IMR-90 (cell line): ENCODE results near the gene SUN1. TPM values are rescaled to one million over a fixed set of nuclear protein-coding genes. Genes with fewer than 3 reads are reported as not detected.

ENCODE experiments used
- ATAC-seq: fragments of 200-7000 bp; cut with Tn5 transposase; 2 replicates; pipeline ENCODE4 v1.9.1; 2020; ENCODE audit warnings: low read depth, mild to moderate bottlenecking, moderate library complexity
- BruUV-seq: library from RNA; stranded (reverse); fragments of 400-500 nt; replicated peaks from 2 replicates; lab custom pipeline; 2021; lab: Mats Ljungman, UMichigan
- CTCF ChIA-PET: fragments of 300-600 bp; formaldehyde crosslinking; extraction: SDS; loops from one replicate; lab custom pipeline; 2021; ENCODE audit warnings: antibody characterized with exemption; lab: Yijun Ruan, JAX
- POLR2A ChIA-PET: fragments of 300-600 bp; sonication (Branson Sonifier 250); formaldehyde crosslinking; loops from one replicate; lab custom pipeline; 2022; ENCODE audit warnings: antibody characterized with exemption; ENCODE audit not compliant: unreplicated experiment; lab: Charles Lee
- DNase-seq: peaks from one replicate; pipeline ENCODE4 v3.0.0; 2013
- H2AFZ ChIP-seq: replicated peaks from 2 replicates; pipeline ENCODE3; 2013; ENCODE audit warnings: low read length, mild to moderate bottlenecking; ENCODE audit not compliant: poor library complexity
- H2AK5ac ChIP-seq: 2 replicates; pipeline ENCODE4 v1.6.1; 2013; ENCODE audit warnings: low read depth, low read length, inconsistent platforms
- H2AK9ac ChIP-seq: replicated peaks from 2 replicates; pipeline ENCODE3; 2013; ENCODE audit warnings: mild to moderate bottlenecking, low read depth, low read length, moderate library complexity; ENCODE audit not compliant: poor library complexity
- H2BK120ac ChIP-seq: 2 replicates; pipeline ENCODE4 v1.6.1; 2013; ENCODE audit warnings: low read depth, low read length, inconsistent platforms
- H2BK15ac ChIP-seq: 3 replicates; pipeline ENCODE4 v1.6.1; 2013; ENCODE audit warnings: low read depth, low read length, inconsistent platforms
- H2BK20ac ChIP-seq: 2 replicates; pipeline ENCODE4 v1.6.1; 2013; ENCODE audit warnings: low read depth, mild to moderate bottlenecking, inconsistent platforms, low read length, moderate library complexity
- H2BK5ac ChIP-seq: 2 replicates; pipeline ENCODE4 v1.6.1; 2013; ENCODE audit warnings: mild to moderate bottlenecking, low read depth, low read length, inconsistent platforms; ENCODE audit not compliant: poor library complexity, severe bottlenecking
- H3K14ac ChIP-seq: replicated peaks from 2 replicates; pipeline ENCODE4 v1.6.1; 2013; ENCODE audit warnings: low read depth, low read length, inconsistent platforms
- H3K18ac ChIP-seq: 2 replicates; pipeline ENCODE4 v1.6.1; 2013; ENCODE audit warnings: low read depth, low read length, control low read depth
- H3K23ac ChIP-seq: 2 replicates; pipeline ENCODE4 v1.6.1; 2013; ENCODE audit warnings: low read depth, low read length, inconsistent platforms
- H3K27ac ChIP-seq: 2 replicates; pipeline ENCODE4 v1.5.1; 2013; ENCODE audit warnings: mild to moderate bottlenecking, control low read depth, low read length; ENCODE audit not compliant: insufficient read depth
- H3K27me3 ChIP-seq: 2 replicates; pipeline ENCODE4 v1.6.1; 2013; ENCODE audit warnings: low read length; ENCODE audit not compliant: control insufficient read depth, insufficient read depth
- H3K36me3 ChIP-seq: 2 replicates; pipeline ENCODE4 v1.6.1; 2013; ENCODE audit warnings: low read length, mixed read lengths; ENCODE audit not compliant: control insufficient read depth, insufficient read depth
- H3K4ac ChIP-seq: 2 replicates; pipeline ENCODE4 v1.6.1; 2013; ENCODE audit warnings: low read depth, low read length, inconsistent platforms
- H3K4me1 ChIP-seq: 2 replicates; pipeline ENCODE4 v1.6.1; 2013; ENCODE audit warnings: low read length, mixed read lengths; ENCODE audit not compliant: control insufficient read depth, insufficient read depth
- H3K4me2 ChIP-seq: 2 replicates; pipeline ENCODE4 v1.6.1; 2013; ENCODE audit warnings: low read depth, mild to moderate bottlenecking, control low read depth, low read length, moderate library complexity
- H3K4me3 ChIP-seq: 2 replicates; pipeline ENCODE4 v1.5.1; 2013; ENCODE audit warnings: low read depth, mild to moderate bottlenecking, control low read depth, low read length, moderate library complexity; ENCODE audit not compliant: insufficient read depth
- H3K56ac ChIP-seq: 2 replicates; pipeline ENCODE4 v1.6.1; 2013; ENCODE audit warnings: low read length, inconsistent platforms; ENCODE audit not compliant: insufficient read depth; ENCODE audit errors: extremely low read depth
- H3K79me1 ChIP-seq, 2 experiments: 2 replicates each; pipeline ENCODE4 v1.6.1; 2013; ENCODE audit warnings: low read length in 2 of 2, inconsistent platforms in 1 of 2, low read depth in 1 of 2
- H3K9ac ChIP-seq: 2 replicates; pipeline ENCODE4 v1.6.1; 2013; ENCODE audit warnings: low read depth, low read length, control low read depth
- H3K9me1 ChIP-seq: 2 replicates; pipeline ENCODE4 v1.6.1; 2013; ENCODE audit warnings: low read length, inconsistent platforms; ENCODE audit not compliant: insufficient read depth
- H3K9me3 ChIP-seq: 2 replicates; pipeline ENCODE4 v1.6.1; 2013; ENCODE audit warnings: low read length; ENCODE audit not compliant: control insufficient read depth, insufficient read depth
- H4K20me1 ChIP-seq: 2 replicates; pipeline ENCODE4 v1.6.1; 2013; ENCODE audit warnings: low read length, inconsistent platforms; ENCODE audit not compliant: insufficient read depth
- H4K5ac ChIP-seq: 2 replicates; pipeline ENCODE4 v1.6.1; 2013; ENCODE audit warnings: mild to moderate bottlenecking, low read depth, low read length, control low read depth
- H4K8ac ChIP-seq, 2 experiments: 2 replicates each; pipeline ENCODE4 v1.6.1; 2013; ENCODE audit warnings: low read depth in 2 of 2, low read length in 2 of 2, control low read depth in 1 of 2, inconsistent platforms in 1 of 2
- H4K91ac ChIP-seq: 2 replicates; pipeline ENCODE4 v1.6.1; 2013; ENCODE audit warnings: low read depth, low read length, inconsistent platforms; ENCODE audit not compliant: insufficient read depth
- BHLHE40 ChIP-seq: fragments of 150-350 bp; IDR thresholded peaks from 2 replicates; pipeline ENCODE4 v1.6.1; 2016; ENCODE audit warnings: mild to moderate bottlenecking, low read depth, low read length
- CEBPB ChIP-seq: IDR thresholded peaks from 2 replicates; pipeline ENCODE4 v1.6.1; 2012; ENCODE audit warnings: low read depth, low read length, improper control_type of control experiment
- CHD1 ChIP-seq: IDR thresholded peaks from 2 replicates; pipeline ENCODE4 v1.6.1; 2012; ENCODE audit warnings: low read depth, low read length, improper control_type of control experiment
- CTCF ChIP-seq: conservative IDR thresholded peaks from 2 replicates; pipeline ENCODE4 v1.5.1; 2012; ENCODE audit warnings: mild to moderate bottlenecking, low read depth, low read length, improper control_type of control experiment
- ELK1 ChIP-seq: fragments of 150-350 bp; IDR thresholded peaks from 2 replicates; pipeline ENCODE4 v1.6.1; 2016; ENCODE audit warnings: low read depth, mild to moderate bottlenecking, low read length, moderate library complexity, borderline replicate concordance
- FOS ChIP-seq: fragments of 150-350 bp; IDR thresholded peaks from 2 replicates; pipeline ENCODE4 v1.6.1; 2016; ENCODE audit warnings: low read depth, low read length
- MAFK ChIP-seq: IDR thresholded peaks from 2 replicates; pipeline ENCODE4 v1.6.1; 2012; ENCODE audit warnings: low read depth, low read length, improper control_type of control experiment
- MAZ ChIP-seq: IDR thresholded peaks from 2 replicates; pipeline ENCODE4 v1.6.1; 2012; ENCODE audit warnings: low read depth, mild to moderate bottlenecking, low read length, improper control_type of control experiment, moderate library complexity, borderline replicate concordance
- MXI1 ChIP-seq: IDR thresholded peaks from 2 replicates; pipeline ENCODE4 v1.6.1; 2012; ENCODE audit warnings: low read depth, mild to moderate bottlenecking, low read length, moderate library complexity, borderline replicate concordance
- POLR2A ChIP-seq: IDR thresholded peaks from 2 replicates; pipeline ENCODE4 v1.6.1; 2012; ENCODE audit warnings: mild to moderate bottlenecking, low read depth, low read length
- RCOR1 ChIP-seq: IDR thresholded peaks from 2 replicates; pipeline ENCODE4 v1.6.1; 2012; ENCODE audit warnings: mild to moderate bottlenecking, low read length, improper control_type of control experiment; ENCODE audit not compliant: insufficient replicate concordance
- RFX5 ChIP-seq: IDR thresholded peaks from 2 replicates; pipeline ENCODE4 v1.8.0; 2012; ENCODE audit warnings: low read depth, mild to moderate bottlenecking, low read length, moderate library complexity
- SMC3 ChIP-seq: fragments of 150-350 bp; IDR thresholded peaks from 2 replicates; pipeline ENCODE4 v1.6.1; 2016; ENCODE audit warnings: low read depth, mild to moderate bottlenecking, antibody characterized with exemption, low read length, moderate library complexity
- USF2 ChIP-seq: fragments of 150-350 bp; IDR thresholded peaks from 2 replicates; pipeline ENCODE4 v1.6.1; 2017; ENCODE audit warnings: mild to moderate bottlenecking, antibody characterized with exemption, low read length, low read depth
- WGBS, 2 experiments: methylation state at CpG; one replicate each; pipeline versions ENCODE4 v1.1.5 to v1.1.7; 2013; ENCODE audit warnings: missing lambda C conversion rate in 2 of 2; ENCODE audit not compliant: insufficient read length in 1 of 2; ENCODE audit errors: extremely low coverage in 2 of 2; 5-methylcytosine and 5-hydroxymethylcytosine counted together
- dilution Hi-C: fragments of 300-500 bp; cut with HindIII; formaldehyde crosslinking; loops from one replicate; pipeline ENCODE4 v1.14.3; 2018; ENCODE audit warnings: low sequenced_read_pairs; ENCODE audit not compliant: unreplicated experiment
- in situ Hi-C: fragments of 300-500 bp; cut with MboI; formaldehyde crosslinking; loops from 3 replicates; pipeline ENCODE4 v1.14.3; 2019; ENCODE audit warnings: low sequenced_read_pairs, inconsistent platforms, mixed read lengths
- intact Hi-C: fragments of 100-400 bp; cut with micrococcal nuclease; formaldehyde crosslinking; loops from 2 replicates; pipeline ENCODE4 v1.10.0; 2022
- polyA plus RNA-seq, 3 experiments: library from polyadenylated mRNA; depleted of rRNA; stranded (reverse); fragments of >200 nt; gene quantifications; 2 replicates each; pipeline ENCODE4 v1.2.3, GENCODE V29; 2012; ENCODE audit warnings: low replicate concordance in 1 of 3
- total RNA-seq: library from RNA; depleted of rRNA; stranded (reverse); fragments of >200 nt; gene quantifications from 2 replicates; pipeline ENCODE4 v1.2.3, GENCODE V29; 2012

Gene SUN1
- total and polyA plus RNA-seq, 2 of the 4 experiments (the other 2 are of a cell fraction): 113 to 239 TPM

DNA sequence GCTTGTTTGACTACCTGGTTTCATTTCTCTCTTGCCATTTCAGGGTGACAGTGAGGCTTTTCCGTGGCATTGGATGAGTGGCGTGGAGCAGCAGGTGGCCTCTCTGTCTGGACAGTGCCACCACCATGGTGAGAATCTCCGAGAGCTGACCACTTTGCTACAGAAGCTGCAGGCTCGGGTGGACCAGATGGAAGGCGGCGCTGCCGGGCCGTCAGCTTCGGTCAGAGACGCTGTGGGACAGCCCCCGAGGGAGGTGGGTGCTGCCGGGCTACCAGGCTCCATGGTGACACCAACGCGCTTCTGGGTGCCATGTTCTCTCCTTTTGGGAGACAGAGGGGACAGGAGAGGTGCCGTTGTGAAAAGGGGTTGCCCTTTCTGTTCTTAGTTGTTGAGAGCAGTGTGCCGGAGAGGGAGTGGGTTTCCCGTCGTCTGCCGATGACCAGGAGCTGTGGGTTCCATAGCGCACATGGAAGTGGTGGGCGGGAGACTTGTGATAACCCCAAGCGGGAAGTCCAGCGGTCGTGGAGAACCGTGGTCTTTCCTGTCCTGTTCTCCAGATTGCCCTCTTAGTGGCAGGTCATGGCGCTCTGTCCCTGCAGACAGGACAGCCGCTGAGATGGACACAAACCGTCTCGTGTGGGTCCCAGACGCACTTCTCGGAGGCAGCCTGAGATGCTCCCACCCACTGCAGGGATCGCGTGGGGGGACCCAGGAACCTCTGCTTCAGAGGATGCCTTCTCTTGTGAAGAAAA, 21.3 kb downstream of the SUN1 start:
- Histone ChIP-seq H2BK5ac (no peak overlapping the region), H2AFZ (no peak overlapping the region), H3K4me2 (no peak overlapping the region), H3K27ac (no peak overlapping the region), H3K27me3 (no peaks in the 10 kb centered on the region), H2BK15ac (no peak overlapping the region), H4K5ac (no peak overlapping the region), H3K4ac (no peak overlapping the region), H2AK9ac (no peak overlapping the region), H3K9ac (no peak overlapping the region), H2BK120ac (no peak overlapping the region), H3K79me1 (peaks cover 11 to 34% of the 10 kb centered on the region in 2 experiments), H4K91ac (no peak overlapping the region), H3K9me3 (no peaks in the 10 kb centered on the region), H3K4me3 (no peak overlapping the region), H3K56ac (no peak overlapping the region), H2AK5ac (no peak overlapping the region), H3K36me3 (peaks cover 67% of the 10 kb centered on the region), H3K23ac (no peak overlapping the region), H4K8ac (no peak overlapping the region), H3K14ac (no peak overlapping the region), H3K9me1 (peaks cover 6% of the 10 kb centered on the region; the same call in 1 of the 2 replicates), H2BK20ac (no peak overlapping the region), H3K18ac (no peak overlapping the region), H4K20me1 (peaks cover 12% of the 10 kb centered on the region; the same call in 1 of the 2 replicates), H3K4me1 (no peaks in the 10 kb centered on the region)
- TF ChIP-seq MXI1 (no peak), ELK1 (no peak), MAZ (no peak), CHD1 (no peak), BHLHE40 (no peak), USF2 (no peak), MAFK (no peak), SMC3 (no peak), RCOR1 (no peak), CEBPB (no peak), FOS (no peak), CTCF (no peak), RFX5 (no peak), POLR2A (no peak)
- ChIA-PET POLR2A (no interaction called here), CTCF (no interaction called here)
- DNase-seq (no peak), ATAC-seq (no peak)
- intact Hi-C loops (no loop called here), in situ Hi-C loops (no loop called here), dilution Hi-C loops (no loop called here)
- no TSS peak for BruUV-seq
- 93% methylated on average over 18 of the region's 33 CpGs; no CpG with 5 or more reads in 1 of the 2 experiments for WGBS, 2 experiments
